Endothelial cell of umbilical vein (primary cell): ENCODE data around the gene KRCC1. TPM values are rescaled to one million over a fixed set of nuclear protein-coding genes. Genes with fewer than 3 reads are reported as not detected.

Experiments used
- BruUV-seq: library from RNA; stranded (reverse); fragments of 400-500 nt; replicated peaks from 2 replicates; lab custom pipeline; 2021; lab: Mats Ljungman, UMichigan
- CTCF ChIA-PET: fragments of 300-600, 350-600 bp; sonication (Branson Sonifier 250); formaldehyde crosslinking; loops from one replicate; lab custom pipeline; 2021; ENCODE audit warnings: antibody characterized with exemption, inconsistent platforms; lab: Charles Lee
- POLR2A ChIA-PET: fragments of 300-600, 350-600 bp; sonication (Branson Sonifier 250); formaldehyde crosslinking; loops from one replicate; lab custom pipeline; 2021; ENCODE audit warnings: antibody characterized with exemption, inconsistent platforms; lab: Charles Lee
- DNase-seq: peaks from one replicate; pipeline ENCODE4 v3.0.0-alpha.2; 2011; ENCODE audit warnings: low read depth, low spot score
- FAIRE-seq: peaks from 2 replicates; lab custom pipeline; 2011; peaks lifted over from hg19 to GRCh38; lab: Jason Lieb, UNC
- H2AFZ ChIP-seq: 2 replicates; pipeline ENCODE4 v1.6.0; 2012; ENCODE audit warnings: low read depth, low read length, control low read depth, inconsistent platforms
- H3K27ac ChIP-seq: 2 replicates; pipeline ENCODE4 v1.5.1; 2011; ENCODE audit warnings: low read depth, mild to moderate bottlenecking, control low read depth, low read length, moderate library complexity; ENCODE audit not compliant: insufficient read depth
- H3K27me3 ChIP-seq, 2 experiments: 2 replicates each; pipeline versions ENCODE4 v1.6.0 to v1.6.1; 2011; ENCODE audit warnings: low read length in 2 of 2, mixed read lengths in 1 of 2; ENCODE audit not compliant: control insufficient read depth in 2 of 2, insufficient read depth in 2 of 2
- H3K36me3 ChIP-seq, 2 experiments: 2 replicates in 1 of 2; 3 replicates in 1 of 2; pipeline ENCODE4 v1.5.1; 2011; ENCODE audit warnings: low read length in 2 of 2, mild to moderate bottlenecking in 1 of 2, moderate library complexity in 1 of 2; ENCODE audit not compliant: control insufficient read depth in 2 of 2, insufficient read depth in 2 of 2; ENCODE audit errors: extremely low read depth in 1 of 2
- H3K4me1 ChIP-seq: 3 replicates; pipeline ENCODE4 v1.5.1; 2011; ENCODE audit warnings: mild to moderate bottlenecking, low read length; ENCODE audit not compliant: control insufficient read depth, insufficient read depth; ENCODE audit errors: extremely low read depth
- H3K4me2 ChIP-seq: 2 replicates; pipeline ENCODE4 v1.6.1; 2011; ENCODE audit warnings: low read length, control low read depth, mixed read lengths; ENCODE audit not compliant: insufficient read depth
- H3K4me3 ChIP-seq, 3 experiments: fragments of 200-600 bp in 1 of 3; sonication (generic), shearing (Covaris generic) in 1 of 3; replicated peaks in 1 of 3; 2 replicates each; pipeline ENCODE4 v1.5.1; 2011 to 2016; ENCODE audit warnings: control low read depth in 3 of 3, low read length in 3 of 3, mild to moderate bottlenecking in 2 of 3, inconsistent platforms in 1 of 3, low read depth in 1 of 3, moderate library complexity in 1 of 3; ENCODE audit not compliant: insufficient read depth in 1 of 3
- H3K79me2 ChIP-seq: 2 replicates; pipeline ENCODE4 v1.6.0; 2012; ENCODE audit warnings: low read length, inconsistent platforms; ENCODE audit not compliant: control insufficient read depth, insufficient read depth
- H3K9ac ChIP-seq: replicated peaks from 2 replicates; pipeline ENCODE3; 2011; ENCODE audit warnings: low read length, control low read depth; ENCODE audit not compliant: insufficient read depth; ENCODE audit errors: extremely low read depth
- H3K9me1 ChIP-seq: replicated peaks from 3 replicates; pipeline ENCODE4 v1.6.0; 2011; ENCODE audit warnings: mild to moderate bottlenecking, low read length; ENCODE audit not compliant: control insufficient read depth, insufficient read depth; ENCODE audit errors: extremely low read depth
- H3K9me3 ChIP-seq: replicated peaks from 2 replicates; pipeline ENCODE4 v1.5.1; 2012; ENCODE audit warnings: low read length, inconsistent platforms; ENCODE audit not compliant: control insufficient read depth, insufficient read depth
- H4K20me1 ChIP-seq: replicated peaks from 2 replicates; pipeline ENCODE3; 2011; ENCODE audit warnings: mild to moderate bottlenecking, low read length; ENCODE audit not compliant: control insufficient read depth, insufficient read depth; ENCODE audit errors: extremely low read depth
- FOS ChIP-seq: IDR thresholded peaks from 2 replicates; pipeline ENCODE4 v1.6.1; 2011; ENCODE audit warnings: mild to moderate bottlenecking, low read length, moderate library complexity, borderline replicate concordance; ENCODE audit not compliant: insufficient read depth
- GATA2 ChIP-seq: IDR thresholded peaks from 2 replicates; pipeline ENCODE4 v1.7.0; 2011; ENCODE audit warnings: low read depth, mild to moderate bottlenecking, moderate library complexity, mixed read lengths, low read length; ENCODE audit not compliant: insufficient read length, insufficient read depth
- JUN ChIP-seq: IDR thresholded peaks from 2 replicates; pipeline ENCODE4 v1.6.1; 2011; ENCODE audit warnings: borderline replicate concordance, low read depth; ENCODE audit not compliant: insufficient read length, insufficient read depth
- POLR2A ChIP-seq: IDR thresholded peaks from 2 replicates; pipeline ENCODE4 v1.6.1; 2012; ENCODE audit warnings: low read depth, mild to moderate bottlenecking, control low read depth, low read length
- POLR2AphosphoS5 ChIP-seq: IDR thresholded peaks from 2 replicates; pipeline ENCODE4 v1.6.1; 2012; ENCODE audit warnings: low read depth, mild to moderate bottlenecking, control low read depth, low read length, moderate library complexity; ENCODE audit not compliant: insufficient read depth
- dilution Hi-C: fragments of 300-500 bp; cut with MboI; formaldehyde crosslinking; loops from one replicate; pipeline ENCODE4 v1.15.0; 2019; ENCODE audit warnings: low sequenced_read_pairs; ENCODE audit not compliant: extremely low pct_ligation_motif_present
- intact Hi-C: fragments of 100-400 bp; cut with micrococcal nuclease; formaldehyde crosslinking; loops from one replicate; pipeline ENCODE4 v1.10.0; 2022
- polyA plus RNA-seq, 4 experiments: library from polyadenylated mRNA; depleted of rRNA in 3 of 4; stranded (reverse) in 3 of 4; unstranded in 1 of 4; fragments of >200 nt; gene quantifications; 2 replicates each; pipeline versions ENCODE4 v1.2.1 to v1.2.3, GENCODE V29; 2011 to 2012; ENCODE audit warnings: missing spikeins in 1 of 4
- total RNA-seq: library from RNA; stranded (reverse); gene quantifications from 2 replicates; pipeline ENCODE4 v1.2.3, GENCODE V29; 2021
- TF ChIP-seq, protein P1 (sequence below): IDR thresholded peaks from 2 replicates; pipeline ENCODE4 v1.6.1; 2011; ENCODE audit not compliant: insufficient read depth, insufficient read length

Gene KRCC1
- total and polyA plus RNA-seq, 2 donors (not counting 3 experiments of a cell fraction or from before 2014, with no cell fraction given): 7.4 to 15.0 TPM

DNA sequence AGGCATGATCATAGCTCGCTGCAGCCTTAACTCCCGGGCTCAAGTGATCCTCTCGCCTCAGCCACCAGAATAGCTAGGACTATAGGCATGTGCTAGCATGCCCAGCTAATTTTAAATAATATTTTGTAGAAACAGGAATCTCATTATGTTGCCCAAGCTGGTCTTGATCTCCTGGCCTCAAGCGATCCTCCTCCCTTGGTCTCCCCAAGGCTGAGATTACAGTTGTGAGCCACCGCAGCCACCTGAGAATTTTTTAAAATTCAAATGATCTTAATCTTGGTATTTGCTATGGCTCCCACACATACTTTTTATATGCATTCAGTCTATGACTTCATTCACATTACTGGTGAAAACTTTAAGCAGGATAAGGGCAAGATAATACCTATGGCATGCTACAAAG is 13.1 kb downstream of the KRCC1 start:
- CTCF ChIA-PET: interaction anchor here (1.5 kb wide), 1 partner anchor 18 kb away, joined by 4 read pairs; no protein-coding TSS in a partner anchor
- no peaks in the 10 kb centered on the region for H3K27me3 ChIP-seq
- DNase-seq (no peak), FAIRE-seq (no peak)
- no peaks in the 10 kb centered on the region for H3K79me2 ChIP-seq
- dilution Hi-C loops (no loop called here), intact Hi-C loops (no loop called here)
- TF ChIP-seq, protein P1, sequence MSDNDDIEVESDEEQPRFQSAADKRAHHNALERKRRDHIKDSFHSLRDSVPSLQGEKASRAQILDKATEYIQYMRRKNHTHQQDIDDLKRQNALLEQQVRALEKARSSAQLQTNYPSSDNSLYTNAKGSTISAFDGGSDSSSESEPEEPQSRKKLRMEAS: no peak
- no peak for TF ChIP-seq POLR2A
- H3K4me2 ChIP-seq: no peak overlapping the region
- BruUV-seq: no TSS peak
- H3K9me3 ChIP-seq: no peaks in the 10 kb centered on the region
- no peaks in the 10 kb centered on the region for H3K36me3 ChIP-seq
- H3K4me3 ChIP-seq: no peak overlapping the region
- peaks cover 9% of the 10 kb centered on the region for H3K4me1 ChIP-seq
- H3K27ac ChIP-seq: no peak overlapping the region
- POLR2A ChIA-PET: no interaction called here
- no peak overlapping the region for H3K9ac ChIP-seq
- H3K9me1 ChIP-seq: no peaks in the 10 kb centered on the region
- H4K20me1 ChIP-seq: no peaks in the 10 kb centered on the region
- no peak overlapping the region for H2AFZ ChIP-seq

DNA sequence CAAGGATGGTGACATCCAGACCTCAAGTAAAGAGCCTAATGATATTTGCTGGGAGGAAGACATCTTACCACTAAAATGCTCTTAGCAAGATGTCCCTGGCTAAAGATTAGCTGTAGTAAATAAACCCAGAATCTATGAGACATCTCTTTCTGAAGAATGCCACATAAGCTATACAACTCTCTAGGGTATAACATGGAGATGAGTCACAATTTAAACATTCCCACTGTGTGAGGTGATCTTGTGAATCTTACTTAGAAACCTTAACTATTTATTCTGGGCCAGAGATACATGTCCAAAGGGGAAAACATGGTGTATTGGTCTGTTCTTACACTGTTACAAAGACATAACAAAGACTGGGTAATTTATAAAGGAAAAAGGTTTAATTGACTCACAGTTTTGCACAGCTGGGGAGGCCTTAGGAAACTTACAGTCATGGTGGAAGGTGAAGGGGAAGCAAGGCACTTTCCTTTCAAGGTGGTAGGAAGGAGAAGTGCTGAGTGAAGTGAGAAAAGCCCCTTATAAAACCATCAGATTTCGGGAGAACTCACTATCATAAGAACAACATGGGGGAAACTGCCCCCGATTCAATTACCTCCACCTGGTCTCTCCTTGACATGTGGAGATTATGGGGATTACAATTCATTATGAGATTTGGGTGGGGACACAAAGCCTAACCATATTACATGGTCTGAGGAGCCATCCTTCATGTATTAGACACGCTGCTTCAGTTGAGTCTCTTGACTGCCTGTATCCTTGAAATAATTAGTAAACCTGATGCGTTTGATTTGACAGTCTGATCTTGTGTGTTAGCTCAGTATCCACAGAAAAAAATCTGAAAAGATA is 17.1 kb downstream of the KRCC1 start:
- no peak overlapping the region for H3K9ac ChIP-seq

More for the DNA sequence above, 17.1 kb downstream of the KRCC1 start:
- BruUV-seq: no TSS peak
- Histone ChIP-seq H3K4me3 (no peak overlapping the region), H3K4me2 (no peak overlapping the region), H2AFZ (no peak overlapping the region), H3K27me3 (no peaks in the 10 kb centered on the region), H3K4me1 (peaks cover 9% of the 10 kb centered on the region), H3K9me1 (no peaks in the 10 kb centered on the region), H3K36me3 (peaks cover 1 to 5% of the 10 kb centered on the region in 2 experiments), H3K79me2 (no peaks in the 10 kb centered on the region), H3K27ac (peak overlapping the region; percentile 40), H4K20me1 (no peaks in the 10 kb centered on the region), H3K9me3 (no peaks in the 10 kb centered on the region)
- intact Hi-C loops: no loop called here
- CTCF ChIA-PET: interaction anchor here (2.4 kb wide), 1 partner anchor 22 kb away, joined by 11 read pairs; no protein-coding TSS in a partner anchor
- DNase-seq (peak; percentile 28), FAIRE-seq (no peak)
- dilution Hi-C loops: no loop called here
- TF ChIP-seq JUN: peak; percentile 47
- no peak for TF ChIP-seq GATA2
- TF ChIP-seq POLR2AphosphoS5: no peak
- peak; percentile 45 for TF ChIP-seq FOS
- POLR2A ChIA-PET: no interaction called here
